BJ (cell line): ENCODE results near the gene CCBE1. TPM values are rescaled to one million over a fixed set of nuclear protein-coding genes. Genes with fewer than 3 reads are reported as not detected.

Experiments used
- CTCF ChIA-PET: fragments of 350-600 bp; formaldehyde crosslinking; extraction: SDS; loops from one replicate; lab custom pipeline; 2021; ENCODE audit warnings: antibody characterized with exemption, inconsistent platforms; lab: Yijun Ruan, JAX
- POLR2A ChIA-PET: fragments of 300-600 bp; sonication (Branson Sonifier 250); formaldehyde crosslinking; extraction: SDS; loops from one replicate; lab custom pipeline; 2021; ENCODE audit warnings: antibody characterized with exemption; lab: Charles Lee
- DNase-seq: peaks from one replicate; pipeline ENCODE4 v3.0.0-alpha.2; 2011; ENCODE audit warnings: low read depth
- H3K27me3 ChIP-seq: 2 replicates; pipeline ENCODE4 v1.6.0; 2011; ENCODE audit warnings: low read length; ENCODE audit not compliant: control insufficient read depth, insufficient read depth
- H3K36me3 ChIP-seq: 2 replicates; pipeline ENCODE4 v1.5.1; 2011; ENCODE audit warnings: low read length; ENCODE audit not compliant: control insufficient read depth, insufficient read depth
- H3K4me3 ChIP-seq: 2 replicates; pipeline ENCODE4 v1.5.1; 2011; ENCODE audit warnings: low read depth, mild to moderate bottlenecking, control low read depth, low read length
- CTCF ChIP-seq: IDR thresholded peaks from 2 replicates; pipeline ENCODE4 v1.5.1; 2011; ENCODE audit warnings: low read depth, mild to moderate bottlenecking, control low read depth, inconsistent platforms, low read length, moderate library complexity; ENCODE audit not compliant: insufficient read depth
- polyA plus RNA-seq: library from polyadenylated mRNA; depleted of rRNA; stranded (reverse); fragments of >200 nt; gene quantifications from 2 replicates; pipeline ENCODE4 v1.2.3, GENCODE V29; 2011

The CCBE1 gene
- polyA plus RNA-seq, 1 experiment = 51.2 TPM

- CTCF ChIA-PET = no interaction called here
- no peak for DNase-seq
- Histone ChIP-seq H3K27me3 (no peaks in the 10 kb centered on the region), H3K36me3 (no peaks in the 10 kb centered on the region), H3K4me3 (no peak overlapping the region)
- POLR2A ChIA-PET = no interaction called here
- TF ChIP-seq CTCF = no peak
Measured at GRCh38 chr18:59564561-59564960, 132.7 kb downstream of the CCBE1 start.

DNA sequence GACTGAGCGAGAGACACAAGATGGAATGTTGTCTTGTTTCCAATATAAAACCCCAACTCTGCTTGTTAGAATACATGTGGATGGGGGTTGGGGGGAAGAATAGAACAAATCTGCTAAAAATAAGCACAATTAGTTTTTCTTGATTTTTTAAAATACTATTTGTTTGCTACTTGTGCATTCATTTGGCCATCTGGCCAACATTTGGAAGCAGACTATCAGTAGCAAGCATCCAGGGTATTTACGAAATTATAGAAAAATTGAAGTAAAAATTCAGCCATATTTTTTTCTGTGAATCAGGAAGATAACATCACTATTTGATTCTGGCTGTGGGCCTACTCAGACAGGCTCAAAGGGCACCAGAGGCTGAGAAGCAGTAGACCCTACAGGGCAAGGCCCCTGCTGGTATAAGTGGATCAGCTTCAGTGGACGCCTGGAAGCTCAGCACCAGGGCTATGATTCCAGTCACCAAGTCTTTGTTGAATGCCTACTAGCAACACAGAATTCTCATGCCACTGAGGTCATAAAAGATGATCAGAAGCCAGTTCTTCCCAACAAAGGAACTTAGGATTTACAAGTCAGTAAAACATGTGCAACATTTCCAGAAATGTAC lies 133.9 kb downstream of the CCBE1 start:
- no peak for TF ChIP-seq CTCF
- H3K36me3 ChIP-seq = no peaks in the 10 kb centered on the region
- CTCF ChIA-PET = interaction anchor here (1.8 kb wide), 1 partner anchor 134 kb away, joined by 5 read pairs; the partner anchor contains the start of gene CCBE1
- no peak for DNase-seq
- H3K27me3 ChIP-seq = no peaks in the 10 kb centered on the region
- no peak overlapping the region for H3K4me3 ChIP-seq
- POLR2A ChIA-PET = no interaction called here

DNA sequence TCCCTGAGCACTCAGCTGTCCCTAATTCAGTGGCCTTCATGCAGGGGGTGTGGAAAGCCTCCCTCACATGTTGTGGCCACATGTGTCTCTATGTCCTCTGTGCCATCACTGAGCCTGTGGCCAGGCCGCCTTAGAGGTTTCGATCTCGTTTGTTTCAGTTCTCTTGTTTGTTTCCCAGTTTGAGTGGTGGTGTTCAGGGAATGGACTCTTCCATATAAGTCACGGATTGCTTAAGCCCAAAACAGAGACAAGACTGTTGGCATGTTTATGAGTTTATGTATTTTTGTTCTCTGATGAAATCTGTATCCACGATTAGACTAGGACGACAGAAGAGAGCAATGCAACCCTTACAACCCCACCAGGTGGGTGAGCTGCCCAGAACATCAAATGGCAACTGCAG lies 134.5 kb downstream of the CCBE1 start:
- TF ChIP-seq CTCF = no peak
- no peaks in the 10 kb centered on the region for H3K27me3 ChIP-seq
- ChIA-PET POLR2A (no interaction called here), CTCF (interaction anchor here (1.8 kb wide), 1 partner anchor 134 kb away, joined by 5 read pairs; the partner anchor contains the start of gene CCBE1)
- no peak overlapping the region for H3K4me3 ChIP-seq
- DNase-seq = no peak
- no peaks in the 10 kb centered on the region for H3K36me3 ChIP-seq

GRCh38 chr18:59561612-59562011 lies 135.6 kb downstream of the CCBE1 start:
- ChIA-PET POLR2A (no interaction called here), CTCF (interaction anchor here (1.8 kb wide), 1 partner anchor 135 kb away, joined by 5 read pairs; the partner anchor contains the start of gene CCBE1)
- no peak for TF ChIP-seq CTCF
- no peak for DNase-seq
- Histone ChIP-seq H3K4me3 (no peak overlapping the region), H3K36me3 (no peaks in the 10 kb centered on the region), H3K27me3 (no peaks in the 10 kb centered on the region)

DNA sequence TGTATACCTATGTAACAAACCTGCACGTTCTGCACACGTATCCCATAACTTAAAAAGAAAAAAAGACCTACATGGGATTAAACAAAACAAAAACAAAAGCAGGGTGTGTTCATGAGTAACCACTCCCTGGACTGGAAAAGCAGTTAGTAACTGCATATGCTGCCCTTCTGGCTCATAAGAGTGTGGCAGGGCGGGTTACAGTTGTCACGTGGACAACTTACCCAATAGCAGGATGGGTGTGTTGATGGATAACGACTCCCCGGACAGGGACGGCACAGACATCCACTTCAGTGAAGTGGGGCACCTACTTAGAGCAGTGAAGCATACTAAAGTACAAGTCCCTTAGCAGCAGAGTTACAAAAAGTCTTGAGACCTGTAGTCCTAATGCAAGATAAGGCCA lies 136.7 kb downstream of the CCBE1 start:
- Histone ChIP-seq H3K36me3 (no peaks in the 10 kb centered on the region), H3K27me3 (no peaks in the 10 kb centered on the region), H3K4me3 (no peak overlapping the region)
- no peak for DNase-seq
- TF ChIP-seq CTCF = no peak
- CTCF ChIA-PET = no interaction called here
- POLR2A ChIA-PET = no interaction called here
